Measurements from ENCODE around the gene PIK3IP1. TPM values are rescaled to one million over a fixed set of nuclear protein-coding genes. Genes with fewer than 3 reads are reported as not detected.

PIK3IP1 gene
- total and polyA plus RNA-seq, 8 donors = 11.1 to 41.5 (median 12.5) TPM

GRCh38 chr22:31279327-31279669 is 13.0 kb downstream of the PIK3IP1 start:
- Histone ChIP-seq H3K9me3 (no peaks in the 10 kb centered on the region), H3K4me1 (peaks cover 0 to 7% of the 10 kb centered on the region in 2 donors), H3K27me3 (no peaks in the 10 kb centered on the region), H3K36me3 (peaks cover 0 to 96% of the 10 kb centered on the region in 2 donors), H3K4me3 (no peak overlapping the region), H3K27ac (peak overlapping the region; percentile 13 to 50)
- TF ChIP-seq CTCF (IDR thresholded peaks at IDR 0.05) = no peak
- DNase-seq = no peak
- no peak for ATAC-seq
- intact Hi-C loops (cut with DNase I) = no loop called here

DNA sequence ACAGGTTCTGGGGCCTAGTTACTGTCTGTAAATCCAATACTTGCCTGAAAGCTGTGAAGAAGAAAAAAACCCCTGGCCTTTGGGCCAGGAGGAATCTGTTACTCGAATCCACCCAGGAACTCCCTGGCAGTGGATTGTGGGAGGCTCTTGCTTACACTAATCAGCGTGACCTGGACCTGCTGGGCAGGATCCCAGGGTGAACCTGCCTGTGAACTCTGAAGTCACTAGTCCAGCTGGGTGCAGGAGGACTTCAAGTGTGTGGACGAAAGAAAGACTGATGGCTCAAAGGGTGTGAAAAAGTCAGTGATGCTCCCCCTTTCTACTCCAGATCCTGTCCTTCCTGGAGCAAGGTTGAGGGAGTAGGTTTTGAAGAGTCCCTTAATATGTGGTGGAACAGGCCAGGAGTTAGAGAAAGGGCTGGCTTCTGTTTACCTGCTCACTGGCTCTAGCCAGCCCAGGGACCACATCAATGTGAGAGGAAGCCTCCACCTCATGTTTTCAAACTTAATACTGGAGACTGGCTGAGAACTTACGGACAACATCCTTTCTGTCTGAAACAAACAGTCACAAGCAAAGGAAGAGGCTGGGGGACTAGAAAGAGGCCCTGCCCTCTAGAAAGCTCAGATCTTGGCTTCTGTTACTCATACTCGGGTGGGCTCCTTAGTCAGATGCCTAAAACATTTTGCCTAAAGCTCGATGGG is 13.5 kb downstream of the PIK3IP1 start:
- Histone ChIP-seq H3K9me3 (no peaks in the 10 kb centered on the region), H3K4me3 (no peak overlapping the region), H3K27ac (peak overlapping the region; percentile 13 to 50), H3K4me1 (peaks cover 0 to 4% of the 10 kb centered on the region in 2 donors), H3K36me3 (peaks cover 0 to 96% of the 10 kb centered on the region in 2 donors), H3K27me3 (no peaks in the 10 kb centered on the region)
- ATAC-seq (no peak), DNase-seq (no peak)
- intact Hi-C loops (cut with DNase I) = no loop called here
- no peak for TF ChIP-seq CTCF (IDR thresholded peaks at IDR 0.05)

DNA sequence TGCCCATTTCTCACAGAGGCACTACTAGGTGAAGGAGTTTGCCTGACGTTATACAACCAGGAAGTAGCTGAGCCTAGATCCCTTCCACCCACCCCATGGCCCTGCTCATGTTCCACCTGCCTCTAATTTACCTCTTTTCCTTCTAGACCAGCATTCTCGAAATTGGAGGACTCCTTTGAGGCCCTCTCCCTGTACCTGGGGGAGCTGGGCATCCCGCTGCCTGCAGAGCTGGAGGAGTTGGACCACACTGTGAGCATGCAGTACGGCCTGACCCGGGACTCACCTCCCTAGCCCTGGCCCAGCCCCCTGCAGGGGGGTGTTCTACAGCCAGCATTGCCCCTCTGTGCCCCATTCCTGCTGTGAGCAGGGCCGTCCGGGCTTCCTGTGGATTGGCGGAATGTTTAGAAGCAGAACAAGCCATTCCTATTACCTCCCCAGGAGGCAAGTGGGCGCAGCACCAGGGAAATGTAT is 14.1 kb downstream of the PIK3IP1 start:
- Histone ChIP-seq H3K36me3 (peaks cover 0 to 96% of the 10 kb centered on the region in 2 donors), H3K4me1 (no peaks in the 10 kb centered on the region), H3K4me3 (no peak overlapping the region), H3K27ac (peak overlapping the region in 1 of 2 donors; percentile 50), H3K9me3 (no peaks in the 10 kb centered on the region), H3K27me3 (no peaks in the 10 kb centered on the region)
- intact Hi-C loops (cut with DNase I) = no loop called here
- peak in 1 of 4 donors; percentile 59 for DNase-seq
- TF ChIP-seq CTCF (IDR thresholded peaks at IDR 0.05) = no peak
- no peak for ATAC-seq

DNA sequence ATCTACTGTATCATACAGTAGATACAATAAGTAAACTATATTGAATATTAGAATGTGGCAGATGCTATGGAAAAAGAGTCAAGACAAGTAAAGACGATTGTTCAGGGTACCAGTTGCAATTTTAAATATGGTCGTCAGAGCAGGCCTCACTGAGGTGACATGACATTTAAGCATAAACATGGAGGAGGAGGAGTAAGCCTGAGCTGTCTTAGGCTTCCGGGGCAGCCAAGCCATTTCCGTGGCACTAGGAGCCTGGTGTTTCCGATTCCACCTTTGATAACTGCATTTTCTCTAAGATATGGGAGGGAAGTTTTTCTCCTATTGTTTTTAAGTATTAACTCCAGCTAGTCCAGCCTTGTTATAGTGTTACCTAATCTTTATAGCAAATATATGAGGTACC is 14.5 kb downstream of the PIK3IP1 start:
- no peak for TF ChIP-seq CTCF (IDR thresholded peaks at IDR 0.05)
- intact Hi-C loops (cut with DNase I) = no loop called here
- peaks cover 0 to 96% of the 10 kb centered on the region in 2 donors for H3K36me3 ChIP-seq

DNA sequence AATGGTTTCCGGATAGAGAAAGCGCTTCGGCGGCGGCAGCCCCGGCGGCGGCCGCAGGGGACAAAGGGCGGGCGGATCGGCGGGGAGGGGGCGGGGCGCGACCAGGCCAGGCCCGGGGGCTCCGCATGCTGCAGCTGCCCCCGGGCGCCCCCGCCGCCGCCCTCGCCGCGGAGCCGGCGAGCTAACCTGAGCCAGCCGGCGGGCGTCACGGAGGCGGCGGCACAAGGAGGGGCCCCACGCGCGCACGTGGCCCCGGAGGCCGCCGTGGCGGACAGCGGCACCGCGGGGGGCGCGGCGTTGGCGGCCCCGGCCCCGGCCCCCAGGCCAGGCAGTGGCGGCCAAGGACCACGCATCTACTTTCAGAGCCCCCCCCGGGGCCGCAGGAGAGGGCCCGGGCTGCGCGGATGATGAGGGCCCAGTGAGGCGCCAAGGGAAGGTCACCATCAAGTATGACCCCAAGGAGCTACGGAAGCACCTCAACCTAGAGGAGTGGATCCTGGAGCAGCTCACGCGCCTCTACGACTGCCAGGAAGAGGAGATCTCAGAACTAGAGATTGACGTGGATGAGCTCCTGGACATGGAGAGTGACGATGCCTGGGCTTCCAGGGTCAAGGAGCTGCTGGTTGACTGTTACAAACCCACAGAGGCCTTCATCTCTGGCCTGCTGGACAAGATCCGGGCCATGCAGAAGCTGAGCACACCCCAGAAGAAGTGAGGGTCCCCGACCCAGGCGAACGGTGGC is 15.7 kb downstream of the PIK3IP1 start:
- no peak for TF ChIP-seq CTCF (IDR thresholded peaks at IDR 0.05)
- no peak overlapping the region for H3K4me3 ChIP-seq
- intact Hi-C loops (cut with DNase I) = no loop called here
- no peaks in the 10 kb centered on the region for H3K9me3 ChIP-seq
- peaks cover 0 to 96% of the 10 kb centered on the region in 2 donors for H3K36me3 ChIP-seq
- H3K27ac ChIP-seq = no peak overlapping the region
- no peaks in the 10 kb centered on the region for H3K27me3 ChIP-seq
- ATAC-seq (no peak), DNase-seq (no peak)
- H3K4me1 ChIP-seq = no peaks in the 10 kb centered on the region

More for the DNA sequence above, 14.5 kb downstream of the PIK3IP1 start:
- no peaks in the 10 kb centered on the region for H3K27me3 ChIP-seq
- no peak for ATAC-seq
- no peak for DNase-seq
- H3K27ac ChIP-seq = peak overlapping the region in 1 of 2 donors; percentile 50
- H3K4me3 ChIP-seq = no peak overlapping the region
- H3K9me3 ChIP-seq = no peaks in the 10 kb centered on the region
- no peaks in the 10 kb centered on the region for H3K4me1 ChIP-seq
